Activated naive CD4-positive, alpha-beta T cell treated with anti-CD3 and anti-CD28 coated beads, Interleukin-2, amount 50 U/mL, for 24 hours (primary cell): ENCODE data around the gene UBAP1L.
A peak's percentile ranks its signal among the peaks of the same experiment; 100 is the strongest.

ENCODE experiments used
- H3K27ac Mint-ChIP-seq: one replicate; pipeline ENCODE4 v1.8.0; 2021; ENCODE audit warnings: mild to moderate bottlenecking, mixed read lengths
- H3K27me3 Mint-ChIP-seq: one replicate; pipeline ENCODE4 v1.8.0; 2021; ENCODE audit warnings: mixed read lengths
- H3K36me3 Mint-ChIP-seq: one replicate; pipeline ENCODE4 v1.8.0; 2021; ENCODE audit warnings: mixed read lengths
- H3K4me1 Mint-ChIP-seq: one replicate; pipeline ENCODE4 v1.8.0; 2021; ENCODE audit warnings: mixed read lengths
- H3K4me3 Mint-ChIP-seq: one replicate; pipeline ENCODE4 v1.8.0; 2021; ENCODE audit warnings: mild to moderate bottlenecking, mixed read lengths
- H3K9me3 Mint-ChIP-seq: one replicate; pipeline ENCODE4 v1.8.0; 2021; ENCODE audit warnings: mixed read lengths

The UBAP1L gene

DNA sequence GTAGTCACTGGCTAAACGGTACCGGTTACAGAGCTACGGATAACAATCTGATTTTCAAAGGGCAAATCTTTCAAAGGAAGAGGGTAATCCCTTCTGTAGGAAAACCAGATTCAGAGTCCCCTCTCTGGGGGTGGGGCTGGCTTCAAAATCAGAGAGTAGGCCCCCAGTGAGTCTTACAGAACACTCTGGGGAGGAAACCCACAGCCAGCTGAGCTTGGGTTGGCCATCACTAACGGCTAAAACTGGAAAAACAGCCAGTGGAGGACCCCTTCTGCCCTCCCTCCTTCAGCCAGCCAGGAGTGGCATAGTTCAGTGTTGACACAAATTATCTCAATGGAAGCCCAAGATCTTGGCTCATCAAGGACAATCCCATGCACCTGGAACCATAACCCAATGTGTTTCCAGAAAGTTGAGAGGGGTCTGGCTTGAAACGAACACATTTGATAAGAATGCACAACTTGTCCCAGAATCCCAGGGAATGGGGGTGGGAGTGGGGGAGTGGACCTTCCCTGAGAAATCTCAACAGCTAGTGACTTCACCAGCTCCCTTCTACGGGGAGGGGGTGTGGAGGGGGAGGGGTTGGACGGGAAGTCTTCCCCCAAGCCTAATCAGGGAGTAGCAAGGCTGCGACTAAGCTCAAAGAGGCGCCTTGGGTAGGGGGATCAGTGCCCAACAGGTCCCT, 48.2 kb downstream of the UBAP1L start:
- Mint-ChIP-seq H3K4me3 (peak overlapping the region; percentile 5), H3K27me3 (peaks cover 18% of the 10 kb centered on the region), H3K36me3 (no peaks in the 10 kb centered on the region), H3K4me1 (peaks cover 11% of the 10 kb centered on the region), H3K27ac (no peak overlapping the region), H3K9me3 (no peaks in the 10 kb centered on the region)

- Mint-ChIP-seq H3K27me3 (peaks cover 18% of the 10 kb centered on the region), H3K36me3 (no peaks in the 10 kb centered on the region), H3K27ac (peak overlapping the region; percentile 69), H3K4me3 (no peak overlapping the region), H3K9me3 (no peaks in the 10 kb centered on the region), H3K4me1 (peaks cover 11% of the 10 kb centered on the region)
These were observed 48.9 kb downstream of the UBAP1L start for GRCh38 chr15:65066001-65066634.

DNA sequence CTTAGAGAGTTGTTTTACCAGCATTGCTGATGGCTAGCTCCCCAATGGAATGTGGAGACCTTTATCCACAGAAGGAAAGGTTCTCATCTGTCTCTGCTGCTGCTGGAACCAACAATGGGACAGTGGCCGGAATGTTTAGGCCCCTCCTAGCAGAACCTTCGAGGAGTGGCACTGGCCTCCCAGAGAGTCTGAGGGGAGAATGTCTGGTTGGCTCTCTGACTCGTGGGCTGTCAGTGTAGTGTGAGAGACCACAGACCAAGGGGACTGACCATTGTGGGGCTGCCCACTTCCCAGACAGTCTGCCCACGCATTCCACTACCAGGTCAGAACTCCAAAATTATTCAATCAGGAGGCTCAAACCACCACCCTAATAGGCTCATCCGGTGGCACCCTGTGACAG, 52.3 kb downstream of the UBAP1L start:
- H3K27ac Mint-ChIP-seq: no peak overlapping the region
- no peak overlapping the region for H3K4me3 Mint-ChIP-seq
- H3K36me3 Mint-ChIP-seq: no peaks in the 10 kb centered on the region
- H3K27me3 Mint-ChIP-seq: peaks cover 12% of the 10 kb centered on the region
- H3K9me3 Mint-ChIP-seq: no peaks in the 10 kb centered on the region
- H3K4me1 Mint-ChIP-seq: peaks cover 5% of the 10 kb centered on the region

GRCh38 chr15:65062061-65062460, 52.9 kb downstream of the UBAP1L start:
- peaks cover 9% of the 10 kb centered on the region for H3K27me3 Mint-ChIP-seq
- no peaks in the 10 kb centered on the region for H3K9me3 Mint-ChIP-seq
- H3K36me3 Mint-ChIP-seq: no peaks in the 10 kb centered on the region
- no peak overlapping the region for H3K27ac Mint-ChIP-seq
- no peak overlapping the region for H3K4me3 Mint-ChIP-seq
- H3K4me1 Mint-ChIP-seq: peaks cover under 1% of the 10 kb centered on the region

- H3K27me3 Mint-ChIP-seq: peaks cover 6% of the 10 kb centered on the region
- no peak overlapping the region for H3K4me3 Mint-ChIP-seq
- no peaks in the 10 kb centered on the region for H3K9me3 Mint-ChIP-seq
- no peaks in the 10 kb centered on the region for H3K36me3 Mint-ChIP-seq
- no peaks in the 10 kb centered on the region for H3K4me1 Mint-ChIP-seq
- no peak overlapping the region for H3K27ac Mint-ChIP-seq
These were observed 54.2 kb downstream of the UBAP1L start for GRCh38 chr15:65060641-65061397.

GRCh38 chr15:65059931-65060596, 54.9 kb downstream of the UBAP1L start:
- Mint-ChIP-seq H3K9me3 (no peaks in the 10 kb centered on the region), H3K4me1 (no peaks in the 10 kb centered on the region), H3K27ac (no peak overlapping the region), H3K27me3 (no peaks in the 10 kb centered on the region), H3K36me3 (no peaks in the 10 kb centered on the region), H3K4me3 (no peak overlapping the region)

GRCh38 chr15:65059369-65059750, 55.6 kb downstream of the UBAP1L start:
- H3K27ac Mint-ChIP-seq: no peak overlapping the region
- H3K4me3 Mint-ChIP-seq: no peak overlapping the region
- no peaks in the 10 kb centered on the region for H3K9me3 Mint-ChIP-seq
- H3K27me3 Mint-ChIP-seq: no peaks in the 10 kb centered on the region
- H3K4me1 Mint-ChIP-seq: no peaks in the 10 kb centered on the region
- no peaks in the 10 kb centered on the region for H3K36me3 Mint-ChIP-seq

- Mint-ChIP-seq H3K36me3 (no peaks in the 10 kb centered on the region), H3K4me3 (no peak overlapping the region), H3K4me1 (no peaks in the 10 kb centered on the region), H3K27me3 (no peaks in the 10 kb centered on the region), H3K9me3 (no peaks in the 10 kb centered on the region), H3K27ac (no peak overlapping the region)
These were observed 56.3 kb downstream of the UBAP1L start for GRCh38 chr15:65058394-65059368.

DNA sequence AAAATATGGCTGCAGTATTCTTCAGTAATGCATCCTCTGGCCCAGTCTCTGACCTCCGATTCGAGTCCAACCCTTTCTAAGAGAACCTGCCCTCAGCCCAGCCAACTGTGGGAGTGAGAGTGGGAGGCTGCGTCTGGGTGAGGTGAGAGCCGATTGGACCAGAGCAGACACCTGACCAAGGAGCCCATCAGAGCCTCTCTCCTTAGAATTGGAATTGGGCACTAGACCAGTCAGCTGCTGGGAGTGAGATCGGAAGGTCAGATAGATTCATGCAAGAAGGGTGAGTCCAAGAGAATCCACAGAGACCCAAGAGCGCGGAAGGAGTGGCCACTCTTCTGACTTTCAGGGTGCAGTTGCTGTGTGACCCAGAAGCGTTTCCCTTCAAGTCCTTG, 57.5 kb downstream of the UBAP1L start:
- Mint-ChIP-seq H3K36me3 (no peaks in the 10 kb centered on the region), H3K9me3 (no peaks in the 10 kb centered on the region), H3K27ac (no peak overlapping the region), H3K4me1 (no peaks in the 10 kb centered on the region), H3K27me3 (no peaks in the 10 kb centered on the region), H3K4me3 (no peak overlapping the region)

GRCh38 chr15:65056868-65057548, 58.0 kb downstream of the UBAP1L start:
- Mint-ChIP-seq H3K27me3 (no peaks in the 10 kb centered on the region), H3K4me1 (no peaks in the 10 kb centered on the region), H3K9me3 (no peaks in the 10 kb centered on the region)

GRCh38 chr15:65056106-65056505, 58.9 kb downstream of the UBAP1L start:
- Mint-ChIP-seq H3K27ac (no peak overlapping the region), H3K27me3 (no peaks in the 10 kb centered on the region), H3K4me1 (no peaks in the 10 kb centered on the region), H3K36me3 (no peaks in the 10 kb centered on the region), H3K9me3 (no peaks in the 10 kb centered on the region), H3K4me3 (no peak overlapping the region)

More at GRCh38 chr15:65056868-65057548, 58.0 kb downstream of the UBAP1L start:
- Mint-ChIP-seq H3K4me3 (no peak overlapping the region), H3K27ac (no peak overlapping the region), H3K36me3 (no peaks in the 10 kb centered on the region)

GRCh38 chr15:65055201-65055870, 59.7 kb downstream of the UBAP1L start:
- Mint-ChIP-seq H3K27ac (no peak overlapping the region), H3K4me1 (peaks cover 1% of the 10 kb centered on the region), H3K9me3 (no peaks in the 10 kb centered on the region), H3K4me3 (no peak overlapping the region), H3K36me3 (no peaks in the 10 kb centered on the region), H3K27me3 (no peaks in the 10 kb centered on the region)

- H3K4me3 Mint-ChIP-seq: no peak overlapping the region
These were observed 60.4 kb downstream of the UBAP1L start for GRCh38 chr15:65054333-65055200.

More at GRCh38 chr15:65054333-65055200, 60.4 kb downstream of the UBAP1L start:
- Mint-ChIP-seq H3K9me3 (no peaks in the 10 kb centered on the region), H3K4me1 (peaks cover 8% of the 10 kb centered on the region), H3K27ac (no peak overlapping the region), H3K36me3 (no peaks in the 10 kb centered on the region), H3K27me3 (no peaks in the 10 kb centered on the region)
